Psoas muscle (tissue), 8 donors: ENCODE results near the gene SORCS1. TPM values are rescaled to one million over a fixed set of nuclear protein-coding genes. Genes with fewer than 3 reads are reported as not detected.

Experiments
- ATAC-seq, 4 donors: fragments of 200-7000 bp; cut with Tn5 transposase; one replicate each; pipeline ENCODE4 v1.9.1; 2020; ENCODE audit warnings: moderate library complexity in 3 of 4, mild to moderate bottlenecking in 2 of 4
- DNase-seq, 2 donors: peaks; one replicate each; pipeline ENCODE4 v3.0.0-alpha.2; 2020
- H3K27ac ChIP-seq: fragments of 200-600 bp; one replicate; pipeline ENCODE4 v1.8.0; 2022
- H3K27me3 ChIP-seq, 3 donors: fragments of 200-600 bp in 1 of 3; one replicate each; pipeline versions ENCODE4 v1.6.1 to v1.8.0; 2013 to 2022; ENCODE audit warnings: low read length in 2 of 3, mild to moderate bottlenecking in 2 of 3, moderate library complexity in 1 of 3; ENCODE audit not compliant: insufficient read depth in 3 of 3
- H3K36me3 ChIP-seq, 2 donors: fragments of 200-600 bp in 1 of 2; one replicate each; pipeline versions ENCODE4 v1.6.1 to v1.8.0; 2013 to 2022; ENCODE audit warnings: low read depth in 1 of 2, mild to moderate bottlenecking in 1 of 2, moderate library complexity in 1 of 2; ENCODE audit not compliant: insufficient read depth in 1 of 2
- H3K4me1 ChIP-seq: fragments of 200-600 bp; one replicate; pipeline ENCODE4 v1.8.0; 2022
- H3K4me3 ChIP-seq: fragments of 200-600 bp; one replicate; pipeline ENCODE4 v1.8.0; 2022; ENCODE audit warnings: mild to moderate bottlenecking
- H3K9me3 ChIP-seq: fragments of 200-600 bp; one replicate; pipeline ENCODE4 v1.8.0; 2022
- WGBS, 3 donors: extraction: QIAGEN DNeasy Blood & Tissue Kit; methylation state at CpG; one replicate each; pipeline versions ENCODE4 v1.1.6 to v1.1.7; 2013; 5-methylcytosine and 5-hydroxymethylcytosine counted together
- intact Hi-C, 2 donors: fragments of 100-400 bp; cut with DNase I; formaldehyde crosslinking; loops; one replicate each; pipeline versions ENCODE4 v1.11.0 to v1.14.2; 2022
- polyA plus RNA-seq, 3 donors: library from polyadenylated mRNA; stranded (reverse); fragments of 200-250 nt; gene quantifications; one replicate each; pipeline ENCODE4 v1.2.3, GENCODE V29; 2013
- total RNA-seq, 4 donors: library from RNA; stranded (reverse); fragmentation: NEBNext Ultra II Directional in 2 of 4; extraction: Animal tissue kit (Norgen Biotek cat#: 25700) in 2 of 4; gene quantifications; one replicate each; pipeline versions ENCODE4 v1.2.1 to v1.2.4, GENCODE V29; 2021 to 2023
- TF ChIP-seq, protein P1 (sequence below): fragments of 200-600 bp; IDR thresholded peaks from one replicate; pipeline ENCODE4 v1.8.0; 2022; ENCODE audit warnings: antibody characterized with exemption
- donor health status: healthy with polysubstance abuse.
- donor health status: DM: no; HTN: no; CAD: no; lungs with moderate emphysema.
- donor health status: Bipolar disorder and iron deficiency.
- donor health status: healthy.
- donor health status: DM: yes; HTN: yes; CAD: no.
- donor health status: DM: no; HTN: no; CAD: no.
- donor health status: DM: no; HTN: no; CAD: no.
- donor health status: DM: yes; HTN: yes; CAD: no.

Gene SORCS1
- total and polyA plus RNA-seq, 7 donors, result 0.03 to 0.36 (median 0.25) TPM; not detected in 1

DNA sequence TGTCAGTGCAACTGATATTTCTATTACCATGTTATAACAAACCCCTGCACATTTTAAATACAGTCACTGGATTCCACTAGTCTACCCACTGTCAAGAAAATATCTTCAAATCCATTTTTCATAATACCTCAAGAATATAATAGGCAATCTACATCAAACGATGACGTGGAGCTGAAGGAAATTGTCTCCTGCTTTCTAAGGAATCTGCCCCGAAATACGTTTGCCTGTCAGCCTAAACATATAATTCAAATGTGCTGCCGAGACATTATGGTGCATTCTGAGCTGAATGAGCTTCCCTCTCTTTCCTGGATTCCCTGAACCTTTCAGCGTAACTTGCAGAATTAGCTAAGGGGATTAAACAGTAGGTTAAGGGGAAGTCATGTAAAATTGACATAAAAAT, 306.8 kb downstream of the SORCS1 start:
- 54 to 61% (median 55%) methylated on average over 6 of the region's 6 CpGs for WGBS, 3 donors
- no peaks in the 10 kb centered on the region for H3K4me1 ChIP-seq
- TF ChIP-seq, protein P1, sequence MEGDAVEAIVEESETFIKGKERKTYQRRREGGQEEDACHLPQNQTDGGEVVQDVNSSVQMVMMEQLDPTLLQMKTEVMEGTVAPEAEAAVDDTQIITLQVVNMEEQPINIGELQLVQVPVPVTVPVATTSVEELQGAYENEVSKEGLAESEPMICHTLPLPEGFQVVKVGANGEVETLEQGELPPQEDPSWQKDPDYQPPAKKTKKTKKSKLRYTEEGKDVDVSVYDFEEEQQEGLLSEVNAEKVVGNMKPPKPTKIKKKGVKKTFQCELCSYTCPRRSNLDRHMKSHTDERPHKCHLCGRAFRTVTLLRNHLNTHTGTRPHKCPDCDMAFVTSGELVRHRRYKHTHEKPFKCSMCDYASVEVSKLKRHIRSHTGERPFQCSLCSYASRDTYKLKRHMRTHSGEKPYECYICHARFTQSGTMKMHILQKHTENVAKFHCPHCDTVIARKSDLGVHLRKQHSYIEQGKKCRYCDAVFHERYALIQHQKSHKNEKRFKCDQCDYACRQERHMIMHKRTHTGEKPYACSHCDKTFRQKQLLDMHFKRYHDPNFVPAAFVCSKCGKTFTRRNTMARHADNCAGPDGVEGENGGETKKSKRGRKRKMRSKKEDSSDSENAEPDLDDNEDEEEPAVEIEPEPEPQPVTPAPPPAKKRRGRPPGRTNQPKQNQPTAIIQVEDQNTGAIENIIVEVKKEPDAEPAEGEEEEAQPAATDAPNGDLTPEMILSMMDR, result no peak
- no peaks in the 10 kb centered on the region for H3K9me3 ChIP-seq
- no peak overlapping the region for H3K27ac ChIP-seq
- intact Hi-C loops, result no loop called here
- no peaks in the 10 kb centered on the region for H3K36me3 ChIP-seq
- no peak for ATAC-seq
- DNase-seq, result no peak
- no peak overlapping the region for H3K4me3 ChIP-seq
- H3K27me3 ChIP-seq, result no peaks in the 10 kb centered on the region

DNA sequence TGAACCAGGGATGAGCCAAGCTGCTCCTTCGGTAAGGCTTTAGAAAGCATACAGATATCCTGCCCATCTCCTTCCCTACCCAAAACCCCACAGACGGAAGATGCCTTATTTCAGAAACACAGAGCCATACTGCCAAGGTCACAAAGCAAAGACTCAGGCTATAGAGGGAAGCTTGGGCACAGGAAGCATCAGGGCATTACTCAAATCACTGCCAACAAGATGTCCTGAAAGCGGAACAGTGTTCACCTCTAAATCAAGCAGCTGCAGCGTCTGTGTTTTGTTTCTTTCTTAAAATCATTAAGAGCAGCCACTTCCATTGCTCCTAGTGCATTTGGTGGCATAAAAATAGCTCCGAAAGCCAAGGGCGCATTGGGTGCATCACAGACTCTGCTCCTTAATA, 307.3 kb downstream of the SORCS1 start:
- 77 to 80% (median 80%) methylated on average over 6 of the region's 6 CpGs for WGBS, 3 donors
- intact Hi-C loops, result no loop called here
- no peak for DNase-seq
- no peak overlapping the region for H3K27ac ChIP-seq
- ATAC-seq, result no peak
- TF ChIP-seq, protein P1, result no peak
- H3K27me3 ChIP-seq, result no peaks in the 10 kb centered on the region
- no peaks in the 10 kb centered on the region for H3K9me3 ChIP-seq
- no peaks in the 10 kb centered on the region for H3K36me3 ChIP-seq
- no peak overlapping the region for H3K4me3 ChIP-seq
- H3K4me1 ChIP-seq, result no peaks in the 10 kb centered on the region

DNA sequence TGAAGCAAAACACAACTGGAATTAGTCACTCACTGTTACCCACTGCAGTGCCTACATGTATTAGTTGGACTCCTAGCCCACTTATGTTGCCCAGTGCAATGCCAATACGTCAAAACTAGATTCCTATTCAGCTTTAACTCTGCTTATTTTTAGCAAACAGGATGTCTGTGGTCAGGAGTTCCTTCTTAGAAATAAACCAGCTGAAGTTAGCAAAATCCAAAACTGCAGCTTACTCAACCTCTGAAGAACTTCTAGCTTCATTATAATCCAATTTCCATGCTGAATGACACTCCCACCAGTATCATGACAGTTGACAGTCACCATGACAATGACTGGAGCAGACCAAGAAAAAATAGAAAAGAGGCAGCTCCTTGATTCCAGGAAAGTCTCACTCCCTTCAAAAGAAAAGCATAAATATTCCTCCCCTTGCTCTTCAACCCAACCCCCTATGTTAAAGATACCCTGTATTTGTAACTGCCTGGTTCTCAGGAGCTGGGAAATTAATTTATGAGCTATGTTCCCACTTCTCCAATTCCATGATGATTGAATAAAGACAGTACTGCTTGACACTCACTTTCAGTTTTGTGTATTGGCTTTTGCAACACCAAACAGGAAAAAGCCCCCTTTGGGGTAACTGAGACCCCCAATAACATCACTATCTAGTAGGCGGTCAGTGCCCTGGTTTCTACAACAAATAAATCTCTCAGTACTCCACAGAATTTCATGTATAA, 327.4 kb downstream of the SORCS1 start:
- DNase-seq, result no peak

DNA sequence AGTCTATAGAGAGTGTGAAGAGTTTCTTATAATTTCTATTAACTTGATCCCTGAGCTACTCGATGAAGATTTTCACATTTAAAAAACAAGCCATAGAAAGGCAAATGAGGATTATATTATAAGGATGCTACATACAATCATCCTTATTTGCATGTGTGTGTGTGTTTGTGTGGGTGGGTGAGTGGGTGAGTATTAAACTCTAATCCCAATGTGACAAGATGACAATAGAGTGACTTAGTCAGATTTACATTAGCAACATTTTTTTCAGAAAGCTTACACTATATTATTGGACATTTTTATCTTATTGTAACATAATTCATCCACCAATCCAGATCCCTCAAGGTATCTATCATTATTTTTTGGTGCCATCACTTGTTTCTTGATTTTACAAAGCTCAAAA, 331.7 kb downstream of the SORCS1 start:
- WGBS, 3 donors, result 75 to 87% (median 81%) methylated on average over 1 of the region's 1 CpG
- no peaks in the 10 kb centered on the region for H3K36me3 ChIP-seq
- ATAC-seq, result no peak
- H3K4me1 ChIP-seq, result no peaks in the 10 kb centered on the region
- H3K4me3 ChIP-seq, result no peak overlapping the region
- TF ChIP-seq, protein P1, result no peak
- intact Hi-C loops, result loop anchor here in 1 of 2 donors (10.0 kb wide), 1 partner anchor 1912 kb away; no protein-coding TSS in a partner anchor
- no peaks in the 10 kb centered on the region for H3K9me3 ChIP-seq
- H3K27ac ChIP-seq, result no peak overlapping the region
- no peaks in the 10 kb centered on the region for H3K27me3 ChIP-seq
- DNase-seq, result no peak

More for the DNA sequence above, 327.4 kb downstream of the SORCS1 start:
- Histone ChIP-seq H3K9me3 (no peaks in the 10 kb centered on the region), H3K4me3 (no peak overlapping the region), H3K36me3 (no peaks in the 10 kb centered on the region), H3K27me3 (no peaks in the 10 kb centered on the region), H3K27ac (no peak overlapping the region), H3K4me1 (no peaks in the 10 kb centered on the region)
- intact Hi-C loops, result loop anchor here in 1 of 2 donors (10.0 kb wide), 1 partner anchor 1908 kb away; no protein-coding TSS in a partner anchor
- TF ChIP-seq, protein P1, result no peak
- ATAC-seq, result no peak
- WGBS, 3 donors, result 60 to 72% (median 65%) methylated on average over 2 of the region's 2 CpGs

DNA sequence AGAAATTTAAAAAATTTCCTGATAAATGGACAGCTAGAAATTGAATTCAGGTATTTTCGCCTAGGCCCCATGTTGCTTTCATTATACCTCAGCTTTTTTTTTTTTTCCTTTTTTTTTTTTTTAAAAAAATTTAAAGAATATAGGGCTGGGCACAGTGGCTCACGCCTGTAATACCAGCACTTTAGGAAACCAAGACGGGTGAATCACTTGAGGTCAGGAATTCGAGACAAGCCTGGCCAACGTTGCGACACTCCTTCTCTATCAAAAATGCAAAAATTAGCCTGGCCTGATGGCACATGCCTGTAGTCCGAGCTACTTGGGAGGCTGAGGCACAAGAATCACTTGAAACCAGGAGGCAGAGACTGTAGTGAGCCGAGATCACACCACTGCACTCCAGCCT, 334.0 kb downstream of the SORCS1 start:
- ATAC-seq (no peak), DNase-seq (no peak)
- no peaks in the 10 kb centered on the region for H3K27me3 ChIP-seq
- WGBS, 3 donors, result 84 to 88% (median 86%) methylated on average over 8 of the region's 8 CpGs
- intact Hi-C loops, result loop anchor here in 1 of 2 donors (10.0 kb wide), 1 partner anchor 1914 kb away; no protein-coding TSS in a partner anchor
- TF ChIP-seq, protein P1, result no peak
- no peaks in the 10 kb centered on the region for H3K4me1 ChIP-seq
- no peaks in the 10 kb centered on the region for H3K36me3 ChIP-seq
- no peak overlapping the region for H3K4me3 ChIP-seq
- H3K9me3 ChIP-seq, result no peaks in the 10 kb centered on the region
- no peak overlapping the region for H3K27ac ChIP-seq
